ENCODE measurements around the gene INSC. TPM values are rescaled to one million over a fixed set of nuclear protein-coding genes. Genes with fewer than 3 reads are reported as not detected.

INSC gene
- total RNA-seq, 1 experiment from 2014 or later = not detected

DNA sequence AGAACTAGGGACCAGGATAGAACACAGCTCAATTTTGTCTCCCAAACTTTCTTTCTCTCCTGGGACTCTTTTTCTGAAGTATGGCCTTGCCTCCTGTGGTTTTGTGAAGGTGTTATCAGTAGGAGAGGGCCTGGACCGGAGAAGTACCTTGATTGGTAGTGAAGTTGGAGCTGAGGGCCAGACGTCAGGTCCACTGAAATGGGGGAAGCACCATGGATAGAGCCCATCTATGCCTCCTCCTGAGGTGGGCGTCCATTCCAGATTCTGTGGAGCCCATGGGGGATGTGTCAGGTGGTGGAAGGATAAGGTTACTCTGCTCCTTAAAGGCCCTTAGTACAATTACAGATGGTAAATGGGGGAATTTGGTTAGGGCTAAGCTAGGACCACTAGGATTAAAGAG is 109.7 kb downstream of the INSC start:
- H3K27ac Mint-ChIP-seq (ENCODE audit: unreplicated experiment) = no peak overlapping the region
- H3K36me3 Mint-ChIP-seq (ENCODE audit: insufficient read depth, unreplicated experiment) = no peaks in the 10 kb centered on the region
- TF ChIP-seq, protein P1, sequence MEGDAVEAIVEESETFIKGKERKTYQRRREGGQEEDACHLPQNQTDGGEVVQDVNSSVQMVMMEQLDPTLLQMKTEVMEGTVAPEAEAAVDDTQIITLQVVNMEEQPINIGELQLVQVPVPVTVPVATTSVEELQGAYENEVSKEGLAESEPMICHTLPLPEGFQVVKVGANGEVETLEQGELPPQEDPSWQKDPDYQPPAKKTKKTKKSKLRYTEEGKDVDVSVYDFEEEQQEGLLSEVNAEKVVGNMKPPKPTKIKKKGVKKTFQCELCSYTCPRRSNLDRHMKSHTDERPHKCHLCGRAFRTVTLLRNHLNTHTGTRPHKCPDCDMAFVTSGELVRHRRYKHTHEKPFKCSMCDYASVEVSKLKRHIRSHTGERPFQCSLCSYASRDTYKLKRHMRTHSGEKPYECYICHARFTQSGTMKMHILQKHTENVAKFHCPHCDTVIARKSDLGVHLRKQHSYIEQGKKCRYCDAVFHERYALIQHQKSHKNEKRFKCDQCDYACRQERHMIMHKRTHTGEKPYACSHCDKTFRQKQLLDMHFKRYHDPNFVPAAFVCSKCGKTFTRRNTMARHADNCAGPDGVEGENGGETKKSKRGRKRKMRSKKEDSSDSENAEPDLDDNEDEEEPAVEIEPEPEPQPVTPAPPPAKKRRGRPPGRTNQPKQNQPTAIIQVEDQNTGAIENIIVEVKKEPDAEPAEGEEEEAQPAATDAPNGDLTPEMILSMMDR (IDR thresholded peaks at IDR 0.05; ENCODE audit: unreplicated experiment) = no peak
- H3K4me1 Mint-ChIP-seq (ENCODE audit: low read depth, unreplicated experiment) = no peaks in the 10 kb centered on the region
- no TSS peak for BruUV-seq (replicated peaks)
- CTCF ChIA-PET = no interaction called here
- no peak for DNase-seq
- H3K4me3 Mint-ChIP-seq (ENCODE audit: low read depth, unreplicated experiment) = no peak overlapping the region
- intact Hi-C loops (cut with micrococcal nuclease; ENCODE audit: unreplicated experiment) = no loop called here
- peaks cover 37% of the 10 kb centered on the region for H3K27me3 Mint-ChIP-seq (ENCODE audit: unreplicated experiment)
- no peaks in the 10 kb centered on the region for H3K9me3 Mint-ChIP-seq (ENCODE audit: low read depth, unreplicated experiment)

DNA sequence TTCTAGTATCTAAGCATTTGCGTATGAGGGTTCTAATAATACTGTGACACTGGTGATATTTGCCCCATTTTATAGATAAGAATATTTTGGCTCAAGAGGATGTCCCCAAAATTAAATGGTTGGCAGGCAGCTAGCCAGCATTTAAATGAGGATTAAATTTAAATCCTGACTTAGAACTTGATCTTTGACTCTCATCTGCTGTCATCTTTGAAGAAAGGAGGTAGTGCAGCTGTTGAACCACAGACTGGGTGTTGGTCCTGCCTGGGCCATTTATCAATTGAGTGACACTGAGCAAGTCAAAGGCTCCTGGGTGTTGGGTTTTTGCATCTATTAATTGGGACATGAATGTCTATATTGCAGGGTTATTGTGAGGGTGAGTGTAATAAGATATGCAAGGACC is 112.3 kb downstream of the INSC start:
- H3K4me1 Mint-ChIP-seq (ENCODE audit: low read depth, unreplicated experiment) = no peaks in the 10 kb centered on the region
- TF ChIP-seq, protein P1 (IDR thresholded peaks at IDR 0.05; ENCODE audit: unreplicated experiment) = no peak
- DNase-seq = no peak
- no peak overlapping the region for H3K4me3 Mint-ChIP-seq (ENCODE audit: low read depth, unreplicated experiment)
- CTCF ChIA-PET = interaction anchor here (0.9 kb wide), 1 partner anchor 17 kb away, joined by 3 read pairs; no protein-coding TSS in a partner anchor
- H3K9me3 Mint-ChIP-seq (ENCODE audit: low read depth, unreplicated experiment) = no peaks in the 10 kb centered on the region
- no peaks in the 10 kb centered on the region for H3K36me3 Mint-ChIP-seq (ENCODE audit: insufficient read depth, unreplicated experiment)
- intact Hi-C loops (cut with micrococcal nuclease; ENCODE audit: unreplicated experiment) = no loop called here
- H3K27ac Mint-ChIP-seq (ENCODE audit: unreplicated experiment) = no peak overlapping the region
- no TSS peak for BruUV-seq (replicated peaks)
- H3K27me3 Mint-ChIP-seq (ENCODE audit: unreplicated experiment) = peaks cover 37% of the 10 kb centered on the region

DNA sequence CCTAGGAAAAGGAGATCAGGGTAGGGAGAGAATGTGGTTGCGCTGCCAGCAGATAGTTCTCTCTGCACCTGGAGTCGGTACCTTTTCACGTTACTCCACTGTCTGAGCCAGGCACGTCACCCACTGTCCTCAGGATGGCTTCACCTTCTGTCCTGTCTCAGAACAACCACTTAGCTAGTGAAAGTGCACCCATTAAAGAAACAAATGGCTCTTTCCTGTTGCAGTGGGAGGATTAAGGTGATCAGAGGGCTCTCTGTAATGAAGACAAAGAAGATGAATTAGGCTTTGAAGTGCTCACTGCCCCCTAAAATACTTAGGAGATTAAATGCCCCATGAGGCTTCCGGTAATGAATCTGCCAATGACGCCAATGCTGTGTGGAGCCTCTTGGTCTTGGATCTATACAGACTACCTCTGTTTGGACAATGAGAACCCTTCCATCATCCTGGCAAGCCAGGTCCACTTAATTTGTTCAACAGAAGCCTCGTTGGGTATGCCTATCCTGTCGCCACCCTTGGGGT is 113.7 kb downstream of the INSC start:
- no TSS peak for BruUV-seq (replicated peaks)
- intact Hi-C loops (cut with micrococcal nuclease; ENCODE audit: unreplicated experiment) = no loop called here
- TF ChIP-seq, protein P1 (IDR thresholded peaks at IDR 0.05; ENCODE audit: unreplicated experiment) = no peak
- peaks cover 39% of the 10 kb centered on the region for H3K27me3 Mint-ChIP-seq (ENCODE audit: unreplicated experiment)
- no peak overlapping the region for H3K4me3 Mint-ChIP-seq (ENCODE audit: low read depth, unreplicated experiment)
- H3K36me3 Mint-ChIP-seq (ENCODE audit: insufficient read depth, unreplicated experiment) = no peaks in the 10 kb centered on the region
- H3K27ac Mint-ChIP-seq (ENCODE audit: unreplicated experiment) = no peak overlapping the region
- no peaks in the 10 kb centered on the region for H3K4me1 Mint-ChIP-seq (ENCODE audit: low read depth, unreplicated experiment)
- DNase-seq = no peak
- no peaks in the 10 kb centered on the region for H3K9me3 Mint-ChIP-seq (ENCODE audit: low read depth, unreplicated experiment)
- CTCF ChIA-PET = no interaction called here

DNA sequence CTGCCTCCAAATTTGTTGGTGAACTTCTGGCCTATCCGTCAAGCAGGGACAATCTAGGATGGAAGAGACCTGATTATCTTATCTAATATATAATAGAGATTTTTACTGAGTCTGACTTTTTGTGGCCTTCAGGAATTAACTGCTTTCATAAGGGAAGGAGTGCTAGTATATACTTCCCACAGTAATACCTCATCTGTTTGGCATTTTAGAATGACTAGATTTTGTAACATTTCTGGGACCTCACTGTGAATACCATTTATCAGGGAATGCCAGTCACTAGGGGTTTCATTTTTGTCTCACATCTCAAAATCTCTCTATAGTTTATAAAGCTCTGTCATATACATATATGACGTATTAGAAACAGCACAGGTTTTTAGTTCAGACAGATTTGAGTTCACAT is 114.3 kb downstream of the INSC start:
- intact Hi-C loops (cut with micrococcal nuclease; ENCODE audit: unreplicated experiment) = no loop called here
- H3K36me3 Mint-ChIP-seq (ENCODE audit: insufficient read depth, unreplicated experiment) = no peaks in the 10 kb centered on the region
- DNase-seq = no peak
- no peaks in the 10 kb centered on the region for H3K4me1 Mint-ChIP-seq (ENCODE audit: low read depth, unreplicated experiment)
- TF ChIP-seq, protein P1 (IDR thresholded peaks at IDR 0.05; ENCODE audit: unreplicated experiment) = no peak
- no peaks in the 10 kb centered on the region for H3K9me3 Mint-ChIP-seq (ENCODE audit: low read depth, unreplicated experiment)
- peaks cover 39% of the 10 kb centered on the region for H3K27me3 Mint-ChIP-seq (ENCODE audit: unreplicated experiment)
- H3K4me3 Mint-ChIP-seq (ENCODE audit: low read depth, unreplicated experiment) = no peak overlapping the region
- CTCF ChIA-PET = no interaction called here
- BruUV-seq (replicated peaks) = no TSS peak
- H3K27ac Mint-ChIP-seq (ENCODE audit: unreplicated experiment) = no peak overlapping the region
